Measurements from ENCODE around the gene MDGA2. TPM values are rescaled to one million over a fixed set of nuclear protein-coding genes. Genes with fewer than 3 reads are reported as not detected.

Gene MDGA2
- total RNA-seq = 1 to 10 TPM in 1 of 4 donors, not detected in 3; 4.2 TPM

GRCh38 chr14:47675466-47676314 is at the start of gene MDGA2:
Gene MDGA2 (minus strand): TSS chr14:47675605.
- no peak for TF ChIP-seq POLR2A (IDR thresholded peaks at IDR 0.05)
- TF ChIP-seq, protein P1, sequence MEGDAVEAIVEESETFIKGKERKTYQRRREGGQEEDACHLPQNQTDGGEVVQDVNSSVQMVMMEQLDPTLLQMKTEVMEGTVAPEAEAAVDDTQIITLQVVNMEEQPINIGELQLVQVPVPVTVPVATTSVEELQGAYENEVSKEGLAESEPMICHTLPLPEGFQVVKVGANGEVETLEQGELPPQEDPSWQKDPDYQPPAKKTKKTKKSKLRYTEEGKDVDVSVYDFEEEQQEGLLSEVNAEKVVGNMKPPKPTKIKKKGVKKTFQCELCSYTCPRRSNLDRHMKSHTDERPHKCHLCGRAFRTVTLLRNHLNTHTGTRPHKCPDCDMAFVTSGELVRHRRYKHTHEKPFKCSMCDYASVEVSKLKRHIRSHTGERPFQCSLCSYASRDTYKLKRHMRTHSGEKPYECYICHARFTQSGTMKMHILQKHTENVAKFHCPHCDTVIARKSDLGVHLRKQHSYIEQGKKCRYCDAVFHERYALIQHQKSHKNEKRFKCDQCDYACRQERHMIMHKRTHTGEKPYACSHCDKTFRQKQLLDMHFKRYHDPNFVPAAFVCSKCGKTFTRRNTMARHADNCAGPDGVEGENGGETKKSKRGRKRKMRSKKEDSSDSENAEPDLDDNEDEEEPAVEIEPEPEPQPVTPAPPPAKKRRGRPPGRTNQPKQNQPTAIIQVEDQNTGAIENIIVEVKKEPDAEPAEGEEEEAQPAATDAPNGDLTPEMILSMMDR (IDR thresholded peaks at IDR 0.05) = no peak
- H3K4me1 ChIP-seq = peaks cover 0 to 8% of the 10 kb centered on the region in 2 donors
- peaks cover 0 to 21% of the 10 kb centered on the region in 2 donors for H3K27me3 ChIP-seq
- intact Hi-C loops (cut with DNase I; ENCODE audit: low total_unique reads) = no loop called here
- no peak within 1 kb of the TSS for H3K4me3 ChIP-seq
- H3K36me3 ChIP-seq = no peaks in the 10 kb centered on the region
- no peak for DNase-seq
- H3K9me3 ChIP-seq = no peaks in the 10 kb centered on the region
- H3K27ac ChIP-seq = no peak within 1 kb of the TSS

- no peak for DNase-seq
- Histone ChIP-seq H3K9me3 (no peaks in the 10 kb centered on the region), H3K27ac (no peak overlapping the region), H3K4me1 (no peaks in the 10 kb centered on the region), H3K36me3 (no peaks in the 10 kb centered on the region), H3K27me3 (no peaks in the 10 kb centered on the region), H3K4me3 (no peak overlapping the region)
- no peak for TF ChIP-seq POLR2A (IDR thresholded peaks at IDR 0.05)
- TF ChIP-seq, protein P1 (IDR thresholded peaks at IDR 0.05) = no peak
- intact Hi-C loops (cut with DNase I; ENCODE audit: low total_unique reads) = no loop called here
These were observed 47.7 kb upstream of the MDGA2 start for GRCh38 chr14:47722929-47723693.

DNA sequence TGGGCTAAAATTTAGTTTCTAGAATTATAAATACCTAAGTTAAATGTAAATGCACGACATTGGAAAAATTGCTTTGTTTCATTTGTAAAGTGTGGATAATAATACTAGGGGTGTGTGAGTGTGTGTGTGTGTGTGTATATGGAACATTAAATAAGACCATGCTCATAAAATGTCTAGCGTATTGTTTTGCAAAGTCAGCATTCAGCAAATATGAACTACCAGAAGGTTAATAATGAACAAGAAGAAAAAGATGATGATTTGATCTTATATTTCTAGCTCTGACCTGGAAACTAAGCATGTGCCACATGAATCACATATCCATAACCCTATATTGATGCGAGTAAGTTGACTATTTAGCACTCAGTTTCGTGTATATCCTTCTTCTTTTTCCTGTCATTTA is 44.9 kb upstream of the MDGA2 start:
- H3K4me1 ChIP-seq = no peaks in the 10 kb centered on the region
- no peaks in the 10 kb centered on the region for H3K36me3 ChIP-seq
- no peak overlapping the region for H3K4me3 ChIP-seq
- no peak for TF ChIP-seq POLR2A (IDR thresholded peaks at IDR 0.05)
- TF ChIP-seq, protein P1 (IDR thresholded peaks at IDR 0.05) = no peak
- no peak for DNase-seq
- H3K9me3 ChIP-seq = no peaks in the 10 kb centered on the region
- no peak overlapping the region for H3K27ac ChIP-seq
- H3K27me3 ChIP-seq = no peaks in the 10 kb centered on the region
- intact Hi-C loops (cut with DNase I; ENCODE audit: low total_unique reads) = no loop called here

- no peak for DNase-seq
- H3K9me3 ChIP-seq = no peaks in the 10 kb centered on the region
- intact Hi-C loops (cut with DNase I; ENCODE audit: low total_unique reads) = no loop called here
- no peaks in the 10 kb centered on the region for H3K36me3 ChIP-seq
- no peaks in the 10 kb centered on the region for H3K27me3 ChIP-seq
- no peak overlapping the region for H3K4me3 ChIP-seq
- H3K4me1 ChIP-seq = no peaks in the 10 kb centered on the region
- no peak overlapping the region for H3K27ac ChIP-seq
- TF ChIP-seq POLR2A (IDR thresholded peaks at IDR 0.05) = no peak
- TF ChIP-seq, protein P1 (IDR thresholded peaks at IDR 0.05) = no peak
These were observed 39.9 kb upstream of the MDGA2 start for GRCh38 chr14:47715330-47715729.

DNA sequence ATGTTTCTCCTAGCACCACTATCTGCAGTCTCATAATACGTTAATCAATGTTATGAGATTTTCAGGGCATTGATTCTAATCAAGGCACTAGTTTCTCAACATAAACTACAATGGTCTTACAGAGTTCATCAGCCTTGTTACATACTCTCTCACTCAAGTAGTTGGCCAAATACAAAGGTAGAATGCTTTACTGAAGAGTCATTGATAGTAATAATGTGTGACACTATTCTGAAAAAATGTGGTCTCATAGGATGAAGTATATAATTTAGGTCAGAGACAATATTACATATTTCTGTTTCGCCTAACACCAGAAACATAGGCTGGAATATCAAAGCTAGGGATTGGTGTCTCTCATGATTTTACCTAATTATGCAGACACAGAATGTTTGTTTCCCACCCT is 35.2 kb upstream of the MDGA2 start:
- Histone ChIP-seq H3K4me1 (no peaks in the 10 kb centered on the region), H3K36me3 (no peaks in the 10 kb centered on the region), H3K27me3 (no peaks in the 10 kb centered on the region), H3K4me3 (no peak overlapping the region), H3K9me3 (no peaks in the 10 kb centered on the region), H3K27ac (no peak overlapping the region)
- no peak for DNase-seq
- intact Hi-C loops (cut with DNase I; ENCODE audit: low total_unique reads) = no loop called here
- no peak for TF ChIP-seq POLR2A (IDR thresholded peaks at IDR 0.05)
- TF ChIP-seq, protein P1 (IDR thresholded peaks at IDR 0.05) = no peak

Data from uterus (tissue), 4 donors.